Subcutaneous abdominal adipose tissue (tissue), 5 donors: Measurements from ENCODE around the gene DAB2IP.

Source experiments
- H3K27ac ChIP-seq: one replicate; pipeline ENCODE4 v1.7.0; 2013; ENCODE audit warnings: low read depth, mild to moderate bottlenecking, inconsistent platforms, low read length, moderate library complexity
- H3K27me3 ChIP-seq, 5 donors: one replicate each; pipeline ENCODE4 v1.7.0; 2013; ENCODE audit warnings: low read length in 5 of 5, inconsistent platforms in 1 of 5; ENCODE audit not compliant: control insufficient read depth in 5 of 5, insufficient read depth in 4 of 5
- H3K36me3 ChIP-seq, 5 donors: one replicate each; pipeline ENCODE4 v1.7.0; 2013; ENCODE audit warnings: low read length in 5 of 5; ENCODE audit not compliant: control insufficient read depth in 5 of 5, insufficient read depth in 5 of 5
- H3K4me1 ChIP-seq, 5 donors: one replicate each; pipeline ENCODE4 v1.7.0; 2013; ENCODE audit warnings: low read length in 5 of 5, mild to moderate bottlenecking in 3 of 5, moderate library complexity in 1 of 5; ENCODE audit not compliant: control insufficient read depth in 5 of 5, insufficient read depth in 5 of 5
- H3K4me3 ChIP-seq, 5 donors: one replicate each; pipeline ENCODE4 v1.7.0; 2013; ENCODE audit warnings: low read length in 5 of 5, low read depth in 1 of 5
- H3K9ac ChIP-seq, 5 donors: one replicate each; pipeline ENCODE4 v1.7.0; 2013; ENCODE audit warnings: low read length in 5 of 5, mild to moderate bottlenecking in 4 of 5, moderate library complexity in 3 of 5
- H3K9me3 ChIP-seq, 5 donors: one replicate each; pipeline ENCODE4 v1.7.0; 2013; ENCODE audit warnings: low read length in 5 of 5; ENCODE audit not compliant: control insufficient read depth in 5 of 5
- donor health status: healthy.
- donor health status: healthy.
- donor health status: healthy.
- donor health status: healthy.
- donor health status: healthy.

Gene DAB2IP

DNA sequence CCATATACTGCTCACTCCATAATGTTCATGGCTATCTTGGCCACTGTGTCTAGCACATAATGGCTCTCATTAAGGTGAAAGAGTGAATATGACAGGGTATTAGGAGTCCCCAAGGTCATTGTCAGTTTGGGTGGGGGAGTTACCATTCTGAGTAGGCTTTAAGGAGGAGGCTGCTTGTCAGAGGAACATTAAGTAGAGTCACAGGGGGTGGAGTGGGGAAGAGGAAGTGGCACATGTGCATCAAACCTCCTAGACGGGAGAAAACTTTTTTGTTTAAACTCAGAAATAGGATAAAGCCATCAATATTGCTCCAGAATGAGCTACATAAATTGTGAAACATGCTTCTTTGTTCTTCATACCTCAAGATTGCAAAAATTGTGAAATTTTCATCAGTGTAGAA, 45.5 kb downstream of the DAB2IP start:
- peaks cover 8 to 44% (median 28%) of the 10 kb centered on the region in 5 donors for H3K4me1 ChIP-seq
- peaks cover 0 to 10% (median 0%) of the 10 kb centered on the region in 5 donors for H3K27me3 ChIP-seq
- no peak overlapping the region for H3K27ac ChIP-seq
- H3K36me3 ChIP-seq, result no peaks in the 10 kb centered on the region
- H3K4me3 ChIP-seq, result no peak overlapping the region
- no peak overlapping the region for H3K9ac ChIP-seq
- H3K9me3 ChIP-seq, result no peaks in the 10 kb centered on the region

DNA sequence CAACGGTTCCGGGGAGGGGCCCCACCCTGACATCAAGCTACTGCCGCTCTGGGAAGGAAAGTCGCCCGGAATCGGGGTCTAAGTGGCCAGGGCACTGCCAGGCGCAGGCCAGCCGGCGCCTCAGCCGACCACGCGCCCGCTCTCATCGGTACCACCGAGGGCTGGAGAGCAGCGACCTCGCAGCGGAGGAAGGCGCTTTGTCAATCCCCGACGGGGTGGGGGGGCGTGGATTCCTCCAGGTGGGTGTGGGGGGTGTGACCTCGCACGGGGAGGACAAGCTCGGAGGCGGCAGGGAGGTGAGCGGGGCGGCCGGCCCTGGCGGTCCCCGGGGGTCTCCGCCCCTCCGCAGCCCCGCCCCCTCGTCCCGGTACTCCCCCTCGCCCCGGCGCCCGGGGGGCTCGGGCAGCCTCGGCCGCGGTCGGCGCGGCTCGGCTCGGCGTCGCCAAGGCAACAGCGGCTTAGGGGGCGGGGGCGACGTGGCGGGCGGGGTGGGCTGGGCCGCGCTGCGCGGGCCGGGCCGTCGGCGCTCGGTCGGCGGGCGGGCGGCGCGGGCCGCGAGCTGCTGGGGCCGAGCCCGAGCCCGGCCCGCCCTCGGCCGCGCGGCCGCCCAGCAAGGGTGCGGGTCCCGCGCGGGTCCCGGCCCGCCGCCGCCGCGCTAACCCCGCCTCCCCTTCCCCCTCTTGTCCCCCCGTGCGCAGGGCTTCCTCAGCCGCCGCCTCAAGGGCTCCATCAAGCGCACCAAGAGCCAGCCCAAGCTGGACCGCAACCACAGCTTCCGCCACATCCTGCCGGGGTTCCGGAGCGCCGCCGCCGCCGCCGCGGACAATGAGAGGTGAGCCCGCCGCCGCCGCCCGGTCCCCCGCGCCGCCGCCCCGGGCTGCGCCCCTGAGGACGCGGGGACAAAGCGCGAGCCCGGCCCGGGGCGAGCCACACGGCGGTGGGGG, 47.5 kb downstream of the DAB2IP start:
- Histone ChIP-seq H3K4me1 (peaks cover 6 to 50% (median 28%) of the 10 kb centered on the region in 5 donors), H3K9me3 (no peaks in the 10 kb centered on the region), H3K4me3 (peak overlapping the region in 3 of 5 donors; percentile 53 to 63 (median 58)), H3K9ac (peak overlapping the region in 1 of 5 donors; percentile 50), H3K27ac (no peak overlapping the region), H3K27me3 (peaks cover 0 to 10% (median 0%) of the 10 kb centered on the region in 5 donors), H3K36me3 (no peaks in the 10 kb centered on the region)

DNA sequence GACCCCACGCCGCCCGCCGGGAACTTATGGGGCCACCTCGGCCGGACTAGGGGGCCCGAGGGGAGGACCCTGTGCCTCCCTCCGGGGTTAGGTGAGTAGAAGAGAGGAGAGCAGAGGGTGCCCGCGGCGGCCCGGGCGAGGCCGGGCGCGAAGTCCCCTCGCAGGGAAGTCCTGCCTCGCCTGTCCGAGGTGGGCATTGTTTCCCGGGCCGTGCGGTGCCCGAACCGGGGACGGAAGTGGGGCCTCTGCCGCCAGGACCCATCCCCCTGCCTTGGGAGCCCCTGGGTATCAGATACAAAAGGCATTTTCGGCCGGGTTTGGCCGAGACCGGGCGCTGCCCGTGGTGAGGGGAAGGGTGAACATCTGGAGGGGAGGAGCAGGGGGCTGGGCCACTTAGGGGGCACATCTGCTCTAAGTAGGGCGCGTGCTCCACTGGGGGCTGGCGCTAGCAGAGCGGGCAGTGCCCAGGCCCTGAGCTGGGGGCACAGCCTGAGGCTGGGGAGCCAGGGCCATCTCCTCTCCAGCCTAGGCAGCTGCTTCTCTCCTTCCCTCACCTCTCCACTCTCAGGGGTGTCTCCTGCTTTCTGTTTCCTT, 48.2 kb downstream of the DAB2IP start:
- Histone ChIP-seq H3K27me3 (peaks cover 0 to 10% (median 0%) of the 10 kb centered on the region in 5 donors), H3K36me3 (no peaks in the 10 kb centered on the region), H3K9me3 (no peaks in the 10 kb centered on the region), H3K4me1 (peaks cover 6 to 57% (median 28%) of the 10 kb centered on the region in 5 donors), H3K4me3 (peak overlapping the region in 4 of 5 donors; percentile 1 to 63 (median 56)), H3K9ac (peak overlapping the region in 2 of 5 donors; percentile 50 to 73), H3K27ac (peak overlapping the region; percentile 23)

DNA sequence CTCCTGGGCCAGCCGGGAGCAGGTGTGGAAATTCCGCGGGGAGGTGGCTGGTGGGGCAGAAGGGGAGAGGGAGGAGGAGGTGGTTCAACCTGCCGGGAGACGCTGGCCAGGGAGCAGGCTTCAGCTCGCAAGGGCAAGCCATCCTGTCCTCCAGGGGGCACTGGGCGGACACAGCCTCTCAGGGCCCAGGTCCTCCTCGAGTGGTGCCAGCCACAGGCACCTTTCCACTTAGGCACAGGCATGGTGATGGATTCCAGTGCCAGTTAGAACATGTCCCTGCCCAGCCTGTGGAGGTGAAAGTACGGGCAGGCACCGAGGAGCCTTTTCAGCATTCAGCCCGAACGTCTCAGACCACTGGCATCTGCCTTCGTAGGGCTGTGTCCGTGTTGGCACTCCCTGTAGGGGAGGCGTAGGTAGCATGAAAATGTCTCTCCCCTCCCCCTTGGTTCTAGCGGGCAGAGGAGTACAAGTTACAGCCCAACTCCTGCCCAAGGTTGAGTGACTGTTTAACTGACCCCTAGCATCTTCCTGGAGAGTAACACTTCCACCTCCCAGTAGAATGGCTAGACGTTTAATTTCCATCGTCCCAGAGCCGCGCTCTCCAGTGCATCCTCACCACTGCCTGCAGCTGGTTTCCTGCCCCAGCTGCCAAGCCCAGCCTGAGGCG, 48.9 kb downstream of the DAB2IP start:
- H3K27ac ChIP-seq, result peak overlapping the region; percentile 23
- H3K4me3 ChIP-seq, result peak overlapping the region in 4 of 5 donors; percentile 1 to 63 (median 56)
- no peaks in the 10 kb centered on the region for H3K9me3 ChIP-seq
- no peaks in the 10 kb centered on the region for H3K36me3 ChIP-seq
- H3K4me1 ChIP-seq, result peaks cover 6 to 60% (median 28%) of the 10 kb centered on the region in 5 donors
- peak overlapping the region in 2 of 5 donors; percentile 50 to 73 for H3K9ac ChIP-seq
- peaks cover 0 to 10% (median 0%) of the 10 kb centered on the region in 5 donors for H3K27me3 ChIP-seq

DNA sequence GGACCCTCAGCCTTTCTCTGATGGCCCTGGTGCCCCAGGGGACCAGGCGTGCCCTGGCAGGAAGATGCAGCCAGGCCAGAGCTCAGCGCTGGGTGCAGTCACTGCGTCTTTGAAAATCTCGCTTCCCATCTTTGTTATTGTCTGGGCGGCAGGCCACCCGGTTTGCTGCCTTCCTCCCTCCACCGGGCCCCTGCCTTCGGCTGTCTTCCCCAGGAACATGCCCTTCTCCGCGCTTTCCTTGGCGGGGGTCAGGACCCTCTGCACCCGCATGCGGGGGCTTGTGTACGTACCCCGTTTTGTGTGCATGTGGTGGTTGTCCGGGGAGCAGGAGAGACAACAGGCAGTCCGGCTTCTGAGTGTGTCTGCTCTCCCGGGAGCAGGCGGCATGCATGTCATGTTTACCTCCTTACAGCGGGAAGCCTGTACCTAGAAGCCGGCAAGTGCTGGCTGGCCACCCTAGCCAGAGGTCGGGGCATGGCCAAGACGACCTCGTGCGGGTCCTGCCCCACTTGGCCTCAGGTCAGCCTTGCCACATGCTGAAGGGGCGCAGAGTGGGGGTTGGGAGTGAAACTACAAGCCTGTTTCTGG, 49.5 kb downstream of the DAB2IP start:
- Histone ChIP-seq H3K4me3 (peak overlapping the region in 3 of 5 donors; percentile 53 to 63 (median 58)), H3K9me3 (no peaks in the 10 kb centered on the region), H3K27ac (no peak overlapping the region), H3K9ac (peak overlapping the region in 2 of 5 donors; percentile 31 to 73), H3K36me3 (no peaks in the 10 kb centered on the region), H3K27me3 (peaks cover 0 to 10% (median 0%) of the 10 kb centered on the region in 5 donors), H3K4me1 (peaks cover 6 to 60% (median 28%) of the 10 kb centered on the region in 5 donors)

DNA sequence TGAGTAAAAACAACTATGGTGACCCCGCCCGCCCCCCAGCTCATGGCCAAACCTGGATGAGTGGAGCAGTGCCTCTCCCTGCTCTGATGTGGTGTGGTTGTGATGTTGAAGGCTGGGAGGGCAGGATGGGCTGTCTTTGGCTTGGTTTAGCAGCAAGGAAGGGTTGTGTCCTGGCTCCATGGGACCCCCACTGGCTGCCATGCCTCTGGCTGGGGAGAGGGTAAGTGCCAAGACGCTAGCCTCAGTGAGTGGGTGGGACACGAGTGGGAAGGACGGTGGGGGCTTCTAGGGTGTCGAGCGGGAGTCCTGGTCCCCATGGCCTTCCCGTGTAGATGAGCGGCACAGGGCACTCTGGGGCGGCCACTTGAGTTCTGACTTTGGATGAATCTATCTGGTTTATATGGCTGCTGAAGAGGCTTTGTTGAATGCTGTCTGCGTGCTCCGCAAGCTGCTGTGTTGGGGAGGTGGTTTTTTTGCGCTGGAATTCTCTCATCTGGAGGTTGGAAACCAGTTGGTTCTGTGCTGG, 50.4 kb downstream of the DAB2IP start:
- H3K4me3 ChIP-seq, result no peak overlapping the region
- H3K27me3 ChIP-seq, result peaks cover 0 to 10% (median 0%) of the 10 kb centered on the region in 5 donors
- no peaks in the 10 kb centered on the region for H3K9me3 ChIP-seq
- H3K4me1 ChIP-seq, result peaks cover 6 to 64% (median 28%) of the 10 kb centered on the region in 5 donors
- no peaks in the 10 kb centered on the region for H3K36me3 ChIP-seq
- peak overlapping the region in 1 of 5 donors; percentile 5 for H3K9ac ChIP-seq
- H3K27ac ChIP-seq, result no peak overlapping the region

DNA sequence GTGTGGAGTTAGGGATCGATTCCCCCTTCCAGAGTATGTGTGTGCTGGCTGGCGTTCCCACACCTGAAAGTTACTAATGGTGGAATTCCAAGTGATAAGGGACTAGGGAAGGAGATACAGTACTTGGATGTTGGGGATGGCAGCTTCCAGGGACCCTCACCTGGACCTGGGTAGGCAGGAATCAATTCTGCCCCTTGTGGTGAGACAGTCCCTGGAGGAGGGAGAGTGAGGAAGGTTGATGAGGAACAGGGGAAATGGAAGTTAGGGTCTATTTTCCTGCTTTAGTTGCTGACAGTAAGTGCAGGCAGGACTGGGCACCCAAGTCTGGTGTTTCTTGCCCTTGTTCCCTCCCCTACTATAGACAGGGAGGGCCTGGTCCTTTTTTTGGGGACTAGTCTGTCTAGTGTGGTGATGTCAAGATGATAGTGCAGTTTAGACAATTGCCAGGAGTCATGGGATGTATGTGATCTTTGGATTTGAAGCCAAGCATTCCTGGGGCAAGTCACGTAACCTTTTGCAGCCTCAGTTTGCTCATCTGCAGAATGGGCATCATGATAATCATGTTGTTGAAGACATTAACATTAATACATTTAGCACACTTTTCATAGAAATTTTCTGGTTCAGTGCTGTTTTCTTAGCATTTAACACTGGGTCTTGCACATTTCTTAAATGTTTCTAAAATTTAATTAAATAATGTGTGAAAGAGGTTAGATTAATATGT, 51.7 kb downstream of the DAB2IP start:
- Histone ChIP-seq H3K9ac (no peak overlapping the region), H3K4me1 (peaks cover 6 to 66% (median 28%) of the 10 kb centered on the region in 5 donors), H3K9me3 (no peaks in the 10 kb centered on the region), H3K4me3 (no peak overlapping the region), H3K27me3 (peaks cover 0 to 10% (median 0%) of the 10 kb centered on the region in 5 donors), H3K36me3 (peaks cover 0 to 2% (median 0%) of the 10 kb centered on the region in 5 donors), H3K27ac (no peak overlapping the region)

DNA sequence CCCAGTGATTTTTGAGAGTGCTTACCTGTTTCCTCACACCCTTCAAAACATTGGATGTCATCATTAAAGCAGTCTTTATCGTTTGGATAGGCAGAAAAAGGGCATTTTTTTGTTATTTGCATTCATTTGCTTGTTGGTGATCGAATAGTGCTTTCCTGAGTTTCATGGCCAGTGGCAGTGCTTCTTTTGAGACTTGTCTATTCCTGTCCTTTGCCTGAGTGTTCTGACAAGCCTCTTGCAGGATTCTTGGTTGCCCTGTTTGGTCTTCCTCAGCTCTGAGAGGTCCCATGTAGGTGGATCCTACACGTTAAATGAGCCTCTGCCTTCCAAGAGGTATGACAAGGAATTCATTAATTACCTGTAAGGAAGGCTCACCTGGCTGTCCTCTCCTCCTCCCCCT, 52.8 kb downstream of the DAB2IP start:
- Histone ChIP-seq H3K36me3 (peaks cover 0 to 3% (median 0%) of the 10 kb centered on the region in 5 donors), H3K4me1 (peaks cover 6 to 62% (median 25%) of the 10 kb centered on the region in 5 donors)

More for the DNA sequence above, 52.8 kb downstream of the DAB2IP start:
- Histone ChIP-seq H3K9ac (no peak overlapping the region), H3K27me3 (peaks cover 0 to 10% (median 0%) of the 10 kb centered on the region in 5 donors), H3K27ac (no peak overlapping the region), H3K9me3 (no peaks in the 10 kb centered on the region), H3K4me3 (no peak overlapping the region)
